HG02885 (cell line): Measurements from ENCODE around the gene SLC9A4.
"Not testable (repeated sequence)": the region's sequence is repeated elsewhere in the genome, so short reads cannot be mapped to it uniquely, and the experiment has no call there.

Source experiments
- ATAC-seq: cut with Tn5 transposase; IDR thresholded peaks from one replicate; pipeline ENCODE4 v1.9.1; 2021; ENCODE audit warnings: mild to moderate bottlenecking; ENCODE audit not compliant: unreplicated experiment, poor library complexity

The SLC9A4 gene

DNA sequence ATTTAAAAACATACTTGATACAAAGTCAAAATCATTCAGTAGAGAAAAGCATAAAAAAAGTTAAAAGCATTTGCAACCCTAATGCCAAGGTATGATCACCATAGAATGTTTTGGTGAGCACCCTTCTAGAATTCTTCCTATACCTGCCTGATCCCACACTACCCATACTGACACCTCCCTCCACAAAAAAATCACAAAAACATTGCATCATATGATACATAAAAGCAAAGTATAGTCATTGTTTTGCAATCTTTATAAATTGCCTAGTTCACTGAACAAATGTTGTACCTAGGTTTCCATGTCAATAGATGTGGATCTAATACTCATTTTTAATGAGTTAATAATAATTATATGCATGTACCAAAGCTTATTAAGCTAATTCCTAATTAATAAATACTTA is 54.1 kb downstream of the SLC9A4 start:
- ATAC-seq = no peak

DNA sequence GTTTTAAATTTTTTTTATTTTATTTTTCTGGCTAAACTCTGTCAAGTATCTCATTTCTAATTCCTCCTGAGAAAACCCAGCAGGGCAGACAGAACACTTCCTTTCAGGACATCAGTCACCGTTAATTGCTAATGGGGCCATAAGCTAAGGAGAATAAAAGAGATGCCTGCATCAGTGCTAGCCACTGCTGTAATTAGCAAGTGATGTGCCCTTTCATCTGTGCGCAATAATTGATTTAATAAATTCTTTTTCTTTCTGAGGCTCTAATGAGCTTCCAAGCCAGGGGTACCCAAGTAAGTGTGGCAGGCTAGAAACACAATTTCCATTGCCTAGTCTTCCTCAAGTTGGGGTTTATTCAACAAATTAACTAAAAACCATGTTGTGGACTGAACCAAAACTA is 65.5 kb downstream of the SLC9A4 start:
- no peak for ATAC-seq

DNA sequence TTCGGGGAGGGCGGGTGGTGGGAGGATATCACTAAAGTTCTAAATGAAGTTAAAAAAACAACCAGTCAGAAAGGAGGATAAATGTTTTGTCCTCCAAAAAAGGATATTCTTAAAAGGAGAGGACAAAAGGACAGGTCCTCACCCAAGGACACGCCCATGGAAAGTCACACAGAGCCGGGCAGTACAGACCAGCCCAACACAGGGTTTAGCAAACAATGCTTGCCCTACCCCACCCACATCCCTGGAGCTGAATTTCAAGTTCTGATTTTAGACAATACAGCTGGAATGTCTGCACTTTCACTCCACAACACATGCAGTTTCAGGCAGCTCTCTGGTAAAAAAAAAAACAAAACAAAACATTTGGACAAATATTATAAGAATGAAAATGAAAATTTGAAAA is 67.9 kb downstream of the SLC9A4 start:
- ATAC-seq = no peak

DNA sequence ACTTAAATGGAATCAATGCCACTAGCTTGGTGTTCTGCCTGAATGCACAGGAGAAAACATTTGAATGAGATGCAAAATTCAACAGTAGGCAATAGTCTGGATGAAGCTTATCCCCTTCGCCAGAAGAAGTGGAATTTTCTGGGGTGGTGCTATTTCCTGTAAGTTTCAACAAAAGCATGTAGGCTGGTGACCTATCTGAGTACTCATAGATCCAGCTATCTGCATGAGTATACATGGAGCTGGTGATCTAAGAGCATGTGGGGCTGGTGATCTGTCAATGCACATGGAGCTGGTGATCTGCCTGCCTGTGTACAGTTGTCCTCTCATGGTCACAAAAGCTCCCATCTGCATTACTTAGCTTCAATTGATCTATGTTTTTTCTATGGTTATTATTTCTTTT is 71.2 kb downstream of the SLC9A4 start:
- ATAC-seq = no peak

DNA sequence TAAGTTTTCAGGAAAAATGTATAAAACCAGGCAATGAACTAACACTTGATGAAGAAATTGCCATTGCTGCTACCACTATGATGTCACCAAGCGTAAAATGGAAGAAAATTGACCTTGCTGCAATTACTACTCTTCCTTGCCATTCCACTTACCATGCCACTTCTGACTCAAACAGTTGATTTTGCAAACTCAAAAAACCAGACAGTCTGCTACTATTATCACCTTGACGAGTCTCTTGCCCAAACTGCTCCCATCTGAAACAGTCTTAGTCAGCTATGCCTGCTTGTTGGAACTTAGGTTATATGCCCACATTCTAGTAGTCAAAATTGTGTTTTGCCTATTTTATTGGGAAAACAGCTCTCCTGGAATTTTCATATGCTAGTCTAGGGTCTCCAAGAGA is 74.4 kb downstream of the SLC9A4 start:
- no peak for ATAC-seq

DNA sequence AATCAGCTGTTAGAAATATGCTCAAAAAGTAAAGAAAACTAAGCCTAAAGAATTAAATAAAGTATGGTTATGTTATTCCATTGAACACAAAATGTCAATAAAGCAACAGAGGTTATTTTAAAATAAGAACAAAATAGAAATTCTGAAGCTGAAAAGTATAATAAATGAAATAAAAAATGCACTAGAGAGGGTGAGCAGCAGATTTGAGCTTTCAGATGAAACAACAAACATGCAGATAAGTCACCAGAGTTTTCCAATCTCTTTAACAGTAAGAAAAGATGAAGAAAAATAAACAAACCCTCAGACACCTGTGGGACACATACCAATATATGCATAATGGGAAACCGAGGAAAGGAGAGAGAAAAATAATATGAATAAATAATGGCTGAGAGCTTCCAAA is 76.0 kb downstream of the SLC9A4 start:
- no peak for ATAC-seq

DNA sequence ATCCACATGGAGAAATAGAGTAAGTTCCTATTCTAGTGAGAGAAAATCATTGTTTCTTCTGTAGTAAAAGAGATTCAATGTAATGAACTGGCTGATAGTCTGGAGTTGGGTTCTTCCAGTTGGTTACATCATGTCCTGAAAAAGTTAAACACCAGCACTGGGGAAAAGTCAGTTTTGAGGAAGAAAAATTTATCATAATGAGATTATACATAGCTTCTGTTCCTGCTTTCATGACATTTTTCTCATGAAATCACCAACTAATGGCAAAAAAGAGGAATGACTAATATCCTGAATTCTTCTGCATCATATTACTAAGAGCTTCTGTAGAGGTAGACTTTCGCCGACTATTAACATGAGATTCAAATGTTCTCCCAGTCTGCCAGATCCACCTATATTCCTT is 77.1 kb downstream of the SLC9A4 start:
- ATAC-seq = no peak

DNA sequence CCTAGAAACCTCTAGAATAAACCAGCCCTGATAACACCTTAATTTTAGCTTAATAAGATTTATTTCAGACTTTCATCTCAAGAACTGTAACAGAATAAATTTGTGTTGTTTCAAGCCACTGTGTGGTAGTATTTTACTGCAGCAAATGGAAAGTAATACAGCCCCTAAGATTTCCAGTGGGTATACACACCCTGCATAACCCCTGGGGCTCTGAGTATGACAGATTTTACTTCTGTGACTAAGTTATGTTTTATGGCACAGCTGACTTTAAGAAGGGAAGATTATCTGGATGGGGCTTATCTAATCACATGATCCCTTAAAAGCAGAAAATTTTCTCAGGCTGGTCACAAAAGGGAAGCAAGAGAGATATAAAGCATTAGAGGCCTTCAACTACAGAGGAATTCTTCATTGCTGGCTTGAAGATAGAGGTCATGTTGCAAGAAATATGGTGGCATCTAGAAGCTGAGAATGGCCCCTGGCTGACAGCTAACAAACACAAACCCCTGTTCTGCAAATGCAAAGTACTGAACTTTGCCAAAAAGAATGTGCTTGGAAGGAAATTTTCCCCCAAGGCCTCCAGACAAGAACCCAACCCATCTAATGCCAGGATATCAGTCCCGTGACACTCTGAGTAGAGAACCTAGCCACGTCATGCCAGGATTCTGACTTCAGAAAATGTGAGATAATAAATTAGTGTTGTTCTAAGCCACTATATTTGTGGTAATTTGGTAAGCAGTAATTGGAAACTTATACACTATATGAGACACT is 78.5 kb downstream of the SLC9A4 start:
- ATAC-seq = no peak

DNA sequence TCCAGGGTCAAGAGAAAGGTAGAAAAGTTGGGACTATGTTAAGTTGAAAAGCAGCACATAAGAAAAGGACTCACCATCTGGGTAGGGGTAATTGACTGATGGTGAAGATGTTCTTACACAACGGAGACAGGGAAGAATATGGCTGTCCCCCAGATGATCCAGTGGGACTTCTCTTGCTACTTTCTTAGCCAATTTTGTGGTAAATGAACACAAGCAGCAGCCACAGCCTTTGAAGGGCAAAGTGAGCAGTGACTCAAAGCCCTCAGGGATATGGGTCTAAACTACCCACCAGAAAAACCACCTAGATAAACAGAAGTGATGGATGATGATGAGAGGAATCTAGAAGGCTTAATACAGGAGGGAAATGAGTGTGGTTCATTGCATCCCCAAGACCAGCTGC is 80.6 kb downstream of the SLC9A4 start:
- no peak for ATAC-seq

DNA sequence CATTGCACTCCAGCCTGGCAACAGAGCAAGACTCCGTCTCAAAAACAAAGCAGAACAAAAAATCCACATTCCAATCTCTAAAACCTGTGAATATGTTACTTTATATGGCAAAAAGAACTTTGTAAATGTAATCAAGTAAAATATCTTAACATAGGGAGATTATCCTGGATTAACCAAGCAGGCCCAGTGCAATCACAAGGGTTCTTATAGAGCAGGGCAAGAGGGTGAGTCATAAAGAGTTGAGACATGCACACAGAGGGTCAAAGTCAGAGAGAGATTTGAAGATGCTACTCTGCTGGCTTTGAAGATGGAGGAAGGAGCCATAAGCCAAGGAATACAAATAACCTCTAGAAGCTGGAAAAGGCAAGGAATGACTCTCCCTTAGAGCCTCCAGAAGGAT is 85.4 kb downstream of the SLC9A4 start:
- no peak for ATAC-seq

DNA sequence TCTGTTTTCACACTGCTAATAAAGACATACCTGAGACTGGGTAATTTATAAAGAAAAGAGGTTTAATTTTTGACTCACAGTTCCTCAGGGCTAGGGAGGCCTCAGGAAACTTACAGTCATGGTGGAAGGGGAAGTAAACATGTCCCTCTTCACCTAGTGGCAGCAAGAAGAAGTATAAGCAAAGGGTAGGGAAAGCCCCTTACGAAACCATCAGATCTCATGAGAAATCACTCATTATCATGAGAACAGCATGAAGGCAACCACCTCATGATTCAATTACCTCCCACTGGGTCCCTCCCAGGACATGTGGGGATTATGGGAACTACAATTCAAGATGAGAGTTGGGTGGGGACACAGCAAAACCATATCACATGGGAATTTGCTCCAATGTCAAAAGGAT is 89.5 kb downstream of the SLC9A4 start:
- ATAC-seq = not testable (repeated sequence)

DNA sequence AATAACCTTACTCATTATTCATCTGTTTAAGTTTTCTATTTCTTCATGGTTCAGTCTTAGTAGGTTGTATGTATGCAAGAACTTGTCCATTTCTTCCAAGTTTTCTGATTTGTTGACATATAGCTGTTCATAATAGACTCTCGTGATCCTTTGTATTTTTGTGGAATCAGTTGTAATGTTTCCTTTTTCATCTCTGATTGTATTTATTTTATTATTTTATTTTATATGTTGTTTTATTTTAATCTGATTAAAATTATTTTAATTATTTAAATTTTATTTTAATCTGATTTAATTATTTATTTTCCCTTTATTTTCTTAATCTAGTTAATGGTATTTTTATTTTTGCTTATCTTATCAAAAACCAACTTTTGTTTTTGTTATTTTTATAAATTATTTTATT is 102.9 kb downstream of the SLC9A4 start:
- no peak for ATAC-seq

DNA sequence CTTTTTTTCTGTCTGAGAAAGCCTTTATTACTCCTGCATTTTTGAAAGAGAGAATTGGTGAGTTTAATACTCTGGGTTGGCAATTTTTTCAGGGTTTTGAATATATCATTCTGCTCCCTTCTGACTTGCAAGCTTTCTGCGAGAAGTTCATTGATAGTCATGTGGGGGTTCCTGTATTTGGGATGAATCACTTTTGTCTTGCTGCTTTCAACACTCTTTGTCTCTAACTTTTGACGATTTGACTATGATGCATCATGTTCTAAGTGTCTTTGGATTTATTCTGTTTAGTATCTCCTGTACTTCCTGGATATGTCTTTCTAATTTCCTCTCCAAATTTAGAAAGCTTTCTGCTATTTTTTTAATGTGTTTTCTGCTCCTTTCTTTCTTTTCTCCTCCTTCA is 105.3 kb downstream of the SLC9A4 start:
- ATAC-seq = no peak

DNA sequence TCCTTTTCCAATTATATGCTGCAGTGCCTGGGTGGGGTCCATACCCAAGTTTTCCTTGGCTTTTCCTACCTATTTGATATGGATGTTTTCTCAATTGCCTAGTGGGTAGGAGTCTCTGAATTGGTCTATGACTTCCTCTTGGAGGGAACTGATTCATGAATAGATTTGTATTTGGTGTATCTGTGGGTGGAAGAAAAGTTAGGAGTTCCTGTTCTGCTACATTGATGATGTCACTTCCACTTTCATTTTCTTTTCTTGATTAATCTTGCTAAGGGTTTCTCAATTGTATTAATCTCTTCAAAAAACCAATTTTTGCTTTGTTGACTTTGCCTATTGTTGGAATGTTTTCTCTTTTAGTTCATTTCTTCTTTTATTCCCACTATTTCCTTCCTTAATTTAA is 108.9 kb downstream of the SLC9A4 start:
- no peak for ATAC-seq

DNA sequence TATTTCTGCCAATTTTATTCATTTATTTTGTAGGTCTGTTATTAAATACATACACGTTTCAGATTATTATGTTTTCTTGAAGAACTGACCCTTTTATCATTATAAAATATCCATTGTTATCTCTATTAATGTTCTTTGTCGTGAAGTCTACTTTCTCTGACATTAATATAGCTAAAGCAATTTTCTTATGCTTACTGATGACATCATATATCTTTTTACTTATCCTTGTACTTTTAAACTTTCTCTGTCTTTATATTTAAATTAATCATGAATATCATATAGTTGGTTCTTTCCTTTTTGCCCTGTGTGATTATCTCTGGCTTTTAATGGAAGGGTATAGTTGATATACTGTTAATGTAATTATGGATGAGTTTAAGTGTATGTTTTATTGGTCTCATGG is 109.8 kb downstream of the SLC9A4 start:
- no peak for ATAC-seq
